ENCODE results near the gene PTPRC.

PTPRC gene

GRCh38 chr1:198638894-198639635 is at the start of gene PTPRC:
Gene PTPRC, plus strand, starts transcription at chr1:198639040. Its CDS starts 229 bp downstream, at chr1:198639269.
- no peak for DNase-seq (ENCODE audit: extremely low spot score)
- TF ChIP-seq CTBP1 (IDR thresholded peaks at IDR 0.05; ENCODE audit: borderline replicate concordance) (no peak), BHLHE40 (IDR thresholded peaks at IDR 0.05; ENCODE audit: borderline replicate concordance) (no peak)
- ChIA-PET CTCF (interaction anchor here (0.6 kb wide), 1 partner anchor 33 kb away, joined by 4 read pairs; no protein-coding TSS in a partner anchor), POLR2A (no interaction called here)

GRCh38 chr1:198590454-198590853 is 48.4 kb upstream of the PTPRC start:
- ChIA-PET CTCF (no interaction called here), POLR2A (no interaction called here)
- DNase-seq (ENCODE audit: extremely low spot score): no peak
- TF ChIP-seq ARNT (IDR thresholded peaks at IDR 0.05): no peak
- no peak for TF ChIP-seq L3MBTL2 (conservative IDR thresholded peaks at IDR 0.05)
- no peak for TF ChIP-seq ELF4 (IDR thresholded peaks at IDR 0.05)
- TF ChIP-seq NFRKB (IDR thresholded peaks at IDR 0.05): no peak
- no peak for TF ChIP-seq BHLHE40 (IDR thresholded peaks at IDR 0.05; ENCODE audit: borderline replicate concordance)
- TF ChIP-seq CTBP1 (IDR thresholded peaks at IDR 0.05; ENCODE audit: borderline replicate concordance): no peak
- TF ChIP-seq PKNOX1 (IDR thresholded peaks at IDR 0.05): no peak
- TF ChIP-seq FOXK2 (IDR thresholded peaks at IDR 0.05): no peak
- no peak for TF ChIP-seq SP1 (IDR thresholded peaks at IDR 0.05)
- no peak for TF ChIP-seq ZNF384 (IDR thresholded peaks at IDR 0.05)
- no peak for TF ChIP-seq FOXM1 (IDR thresholded peaks at IDR 0.05; ENCODE audit: borderline replicate concordance)
- TF ChIP-seq TARDBP (IDR thresholded peaks at IDR 0.05): no peak
- TF ChIP-seq HDGF (IDR thresholded peaks at IDR 0.05; ENCODE audit: borderline replicate concordance): no peak
- no peak for TF ChIP-seq FOXA1 (IDR thresholded peaks at IDR 0.05)
- TF ChIP-seq SUZ12 (IDR thresholded peaks at IDR 0.05): no peak
- no peak for TF ChIP-seq LEF1 (IDR thresholded peaks at IDR 0.05; ENCODE audit: borderline replicate concordance)

GRCh38 chr1:198595765-198596164 is 43.1 kb upstream of the PTPRC start:
- CTCF ChIA-PET: interaction anchor here (0.6 to 1.0 kb wide), 2 partner anchors 10 to 325 kb away, joined by 3 read pairs; no protein-coding TSS in a partner anchor
- POLR2A ChIA-PET: no interaction called here

GRCh38 chr1:198597690-198598430 is 41.0 kb upstream of the PTPRC start:
- TF ChIP-seq BHLHE40 (IDR thresholded peaks at IDR 0.05; ENCODE audit: borderline replicate concordance) (no peak), FOXA1 (IDR thresholded peaks at IDR 0.05) (no peak), ELF4 (IDR thresholded peaks at IDR 0.05) (no peak), LEF1 (IDR thresholded peaks at IDR 0.05; ENCODE audit: borderline replicate concordance) (no peak), ARNT (IDR thresholded peaks at IDR 0.05) (no peak), CTBP1 (IDR thresholded peaks at IDR 0.05; ENCODE audit: borderline replicate concordance) (no peak), SUZ12 (IDR thresholded peaks at IDR 0.05) (no peak), TARDBP (IDR thresholded peaks at IDR 0.05) (no peak), L3MBTL2 (conservative IDR thresholded peaks at IDR 0.05) (no peak), FOXK2 (IDR thresholded peaks at IDR 0.05) (no peak), ZNF384 (IDR thresholded peaks at IDR 0.05) (no peak), SP1 (IDR thresholded peaks at IDR 0.05) (no peak), PKNOX1 (IDR thresholded peaks at IDR 0.05) (no peak), HDGF (IDR thresholded peaks at IDR 0.05; ENCODE audit: borderline replicate concordance) (no peak), FOXM1 (IDR thresholded peaks at IDR 0.05; ENCODE audit: borderline replicate concordance) (no peak), NFRKB (IDR thresholded peaks at IDR 0.05) (no peak)
- CTCF ChIA-PET: no interaction called here
- no peak for DNase-seq (ENCODE audit: extremely low spot score)
- POLR2A ChIA-PET: no interaction called here

More at GRCh38 chr1:198595765-198596164, 43.1 kb upstream of the PTPRC start:
- no peak for TF ChIP-seq FOXA1 (IDR thresholded peaks at IDR 0.05)
- TF ChIP-seq SUZ12 (IDR thresholded peaks at IDR 0.05): no peak
- TF ChIP-seq CTBP1 (IDR thresholded peaks at IDR 0.05; ENCODE audit: borderline replicate concordance): no peak
- TF ChIP-seq HDGF (IDR thresholded peaks at IDR 0.05; ENCODE audit: borderline replicate concordance): no peak
- TF ChIP-seq FOXK2 (IDR thresholded peaks at IDR 0.05): no peak
- TF ChIP-seq ELF4 (IDR thresholded peaks at IDR 0.05): no peak
- no peak for DNase-seq (ENCODE audit: extremely low spot score)

- CTCF ChIA-PET: no interaction called here
- POLR2A ChIA-PET: no interaction called here
- no peak for DNase-seq (ENCODE audit: extremely low spot score)
- TF ChIP-seq NFRKB (IDR thresholded peaks at IDR 0.05) (no peak), SUZ12 (IDR thresholded peaks at IDR 0.05) (no peak), ELF4 (IDR thresholded peaks at IDR 0.05) (no peak), L3MBTL2 (conservative IDR thresholded peaks at IDR 0.05) (no peak), HDGF (IDR thresholded peaks at IDR 0.05; ENCODE audit: borderline replicate concordance) (no peak), FOXA1 (IDR thresholded peaks at IDR 0.05) (no peak), FOXM1 (IDR thresholded peaks at IDR 0.05; ENCODE audit: borderline replicate concordance) (no peak), BHLHE40 (IDR thresholded peaks at IDR 0.05; ENCODE audit: borderline replicate concordance) (no peak), PKNOX1 (IDR thresholded peaks at IDR 0.05) (no peak), SP1 (IDR thresholded peaks at IDR 0.05) (no peak), TARDBP (IDR thresholded peaks at IDR 0.05) (no peak), LEF1 (IDR thresholded peaks at IDR 0.05; ENCODE audit: borderline replicate concordance) (no peak), ARNT (IDR thresholded peaks at IDR 0.05) (no peak), FOXK2 (IDR thresholded peaks at IDR 0.05) (no peak), ZNF384 (IDR thresholded peaks at IDR 0.05) (no peak), CTBP1 (IDR thresholded peaks at IDR 0.05; ENCODE audit: borderline replicate concordance) (no peak)
These were observed 40.0 kb upstream of the PTPRC start for GRCh38 chr1:198598796-198599321.

Measured in HEK293T (cell line).